Measurements from ENCODE around the gene PTPN7. TPM values are rescaled to one million over a fixed set of nuclear protein-coding genes. Genes with fewer than 3 reads are reported as not detected.

Gene PTPN7
- total RNA-seq, 1 experiment from 2014 or later: 2.2 TPM

DNA sequence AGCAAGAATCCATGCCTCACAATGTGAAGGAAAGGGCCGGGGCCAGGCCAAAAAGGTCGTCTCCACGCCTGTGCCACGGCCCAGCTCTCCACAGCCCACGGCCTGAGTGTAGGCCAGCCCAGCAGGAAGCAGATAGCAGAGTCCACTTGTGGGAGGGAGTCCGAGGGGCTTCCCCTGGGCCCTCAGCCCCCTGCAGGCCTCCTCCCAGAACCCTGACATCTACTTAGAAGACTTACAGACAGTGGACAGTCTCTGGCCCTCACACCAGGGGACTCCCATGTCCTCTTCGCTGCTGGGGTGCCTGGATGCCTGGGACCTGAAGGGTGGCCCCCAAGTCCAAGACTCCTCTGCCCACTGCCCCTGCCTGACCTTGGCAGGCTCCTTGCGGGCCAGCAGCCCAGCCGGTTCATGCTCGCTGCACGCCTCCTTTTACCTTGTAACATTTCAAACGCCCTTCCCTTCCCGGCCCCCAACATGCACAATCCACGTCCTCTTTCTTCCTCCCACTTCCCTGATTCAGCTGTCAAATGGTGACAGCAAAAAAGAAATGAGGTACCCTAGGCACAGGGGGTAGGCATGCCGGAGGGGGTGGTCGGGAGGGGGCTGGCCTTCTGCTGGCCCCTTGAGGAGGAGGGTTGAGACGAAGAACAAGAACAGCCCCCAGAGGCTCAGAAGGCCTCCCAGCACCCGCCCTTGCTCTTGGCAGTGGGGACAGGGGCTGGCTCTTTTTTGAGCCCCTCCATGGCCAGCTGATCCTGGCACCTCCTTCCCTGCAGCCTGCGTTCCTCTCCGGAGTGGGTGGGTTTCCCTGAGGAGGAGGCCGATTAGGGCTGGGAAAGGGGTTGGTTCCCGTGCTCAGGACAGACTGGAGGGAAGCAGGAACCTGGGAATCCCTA is 997 bp upstream of the PTPN7 start:
- Histone ChIP-seq H3K9me3 (ENCODE audit: low read depth, low read length, poor library complexity, severe bottlenecking) (no peaks in the 10 kb centered on the region), H3K27me3 (replicated peaks; ENCODE audit: insufficient read depth, low read depth, low read length, poor library complexity) (no peaks in the 10 kb centered on the region), H3K4me1 (ENCODE audit: insufficient read depth, low read length, poor library complexity, severe bottlenecking) (peaks cover 19% of the 10 kb centered on the region), H3K27ac (ENCODE audit: low read depth, low read length, poor library complexity, severe bottlenecking) (peak overlapping the region; percentile 23), H3K36me3 (ENCODE audit: insufficient read depth, low read length, poor library complexity, severe bottlenecking) (no peaks in the 10 kb centered on the region), H3K4me3 (ENCODE audit: low read depth, low read length, poor library complexity, severe bottlenecking) (no peak overlapping the region)
- ChIA-PET CTCF (interaction anchor here (0.7 kb wide), 1 partner anchor 988 kb away, joined by 8 read pairs; no protein-coding TSS in a partner anchor), POLR2A (ENCODE audit: low non-redundant PET) (no interaction called here)
- DNase-seq (ENCODE audit: low spot score): no peak
- TF ChIP-seq EZH2 (IDR thresholded peaks at IDR 0.05; ENCODE audit: borderline replicate concordance, low read depth, low read length, poor library complexity, severe bottlenecking): no peak
- TF ChIP-seq, protein P1, sequence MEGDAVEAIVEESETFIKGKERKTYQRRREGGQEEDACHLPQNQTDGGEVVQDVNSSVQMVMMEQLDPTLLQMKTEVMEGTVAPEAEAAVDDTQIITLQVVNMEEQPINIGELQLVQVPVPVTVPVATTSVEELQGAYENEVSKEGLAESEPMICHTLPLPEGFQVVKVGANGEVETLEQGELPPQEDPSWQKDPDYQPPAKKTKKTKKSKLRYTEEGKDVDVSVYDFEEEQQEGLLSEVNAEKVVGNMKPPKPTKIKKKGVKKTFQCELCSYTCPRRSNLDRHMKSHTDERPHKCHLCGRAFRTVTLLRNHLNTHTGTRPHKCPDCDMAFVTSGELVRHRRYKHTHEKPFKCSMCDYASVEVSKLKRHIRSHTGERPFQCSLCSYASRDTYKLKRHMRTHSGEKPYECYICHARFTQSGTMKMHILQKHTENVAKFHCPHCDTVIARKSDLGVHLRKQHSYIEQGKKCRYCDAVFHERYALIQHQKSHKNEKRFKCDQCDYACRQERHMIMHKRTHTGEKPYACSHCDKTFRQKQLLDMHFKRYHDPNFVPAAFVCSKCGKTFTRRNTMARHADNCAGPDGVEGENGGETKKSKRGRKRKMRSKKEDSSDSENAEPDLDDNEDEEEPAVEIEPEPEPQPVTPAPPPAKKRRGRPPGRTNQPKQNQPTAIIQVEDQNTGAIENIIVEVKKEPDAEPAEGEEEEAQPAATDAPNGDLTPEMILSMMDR (conservative IDR thresholded peaks at IDR 0.05; ENCODE audit: low read depth, low read length): no peak
- intact Hi-C loops (cut with micrococcal nuclease; ENCODE audit: unreplicated experiment): no loop called here
- BruUV-seq (replicated peaks): no TSS peak

DNA sequence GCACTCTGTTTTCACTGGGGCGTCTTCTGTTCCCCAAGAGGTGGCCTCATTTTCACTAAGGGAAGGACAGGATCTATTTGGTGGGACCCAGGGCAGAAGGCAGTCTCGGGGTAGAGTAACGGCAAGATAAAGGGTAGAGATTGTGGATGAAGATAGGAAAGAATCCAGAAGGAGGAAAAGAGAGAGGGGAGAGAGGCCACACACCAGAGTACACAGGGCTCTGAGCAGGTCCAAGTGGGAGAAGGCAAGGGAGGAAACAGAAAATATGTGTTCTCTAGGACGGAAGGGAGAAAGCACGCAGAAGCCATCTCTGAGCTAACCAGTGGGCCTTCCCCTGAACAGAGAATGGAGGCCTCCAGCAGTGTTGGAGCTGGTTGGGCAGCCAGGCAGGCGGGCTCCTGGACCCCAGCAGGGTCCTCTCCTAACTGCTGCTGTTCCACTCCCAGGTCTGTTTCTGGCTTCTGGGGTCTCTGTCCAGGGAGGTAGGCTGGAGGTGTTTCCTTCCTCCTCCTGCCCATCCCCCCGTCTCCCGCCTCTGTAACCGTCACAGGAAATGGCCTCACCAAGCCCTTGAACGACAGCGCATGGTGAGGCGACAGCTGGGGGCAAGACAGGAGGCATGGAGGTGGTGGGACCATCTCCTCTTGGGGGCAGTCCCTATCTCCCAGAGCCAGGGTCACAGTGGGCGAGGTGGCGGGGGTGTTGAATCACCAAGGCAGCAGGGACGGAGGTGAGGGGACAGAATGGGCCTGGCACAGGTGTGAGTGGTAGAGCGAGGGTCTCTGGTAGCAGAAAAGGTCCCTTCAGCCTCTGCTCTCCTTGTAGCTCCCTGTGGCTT is 649 bp downstream of the PTPN7 start:
- ChIA-PET CTCF (interaction anchor here (0.9 kb wide), 1 partner anchor 16 kb away, joined by 6 read pairs; the partner anchor contains the start of gene ARL8A), POLR2A (ENCODE audit: low non-redundant PET) (no interaction called here)
- H3K9me3 ChIP-seq (ENCODE audit: low read depth, low read length, poor library complexity, severe bottlenecking): no peaks in the 10 kb centered on the region
- H3K27ac ChIP-seq (ENCODE audit: low read depth, low read length, poor library complexity, severe bottlenecking): no peak overlapping the region
- H3K27me3 ChIP-seq (replicated peaks; ENCODE audit: insufficient read depth, low read depth, low read length, poor library complexity): no peaks in the 10 kb centered on the region
- TF ChIP-seq EZH2 (IDR thresholded peaks at IDR 0.05; ENCODE audit: borderline replicate concordance, low read depth, low read length, poor library complexity, severe bottlenecking): no peak
- TF ChIP-seq, protein P1 (conservative IDR thresholded peaks at IDR 0.05; ENCODE audit: low read depth, low read length): no peak
- intact Hi-C loops (cut with micrococcal nuclease; ENCODE audit: unreplicated experiment): no loop called here
- peaks cover 23% of the 10 kb centered on the region for H3K4me1 ChIP-seq (ENCODE audit: insufficient read depth, low read length, poor library complexity, severe bottlenecking)
- H3K4me3 ChIP-seq (ENCODE audit: low read depth, low read length, poor library complexity, severe bottlenecking): no peak overlapping the region
- DNase-seq (ENCODE audit: low spot score): no peak
- BruUV-seq (replicated peaks): no TSS peak
- H3K36me3 ChIP-seq (ENCODE audit: insufficient read depth, low read length, poor library complexity, severe bottlenecking): no peaks in the 10 kb centered on the region

DNA sequence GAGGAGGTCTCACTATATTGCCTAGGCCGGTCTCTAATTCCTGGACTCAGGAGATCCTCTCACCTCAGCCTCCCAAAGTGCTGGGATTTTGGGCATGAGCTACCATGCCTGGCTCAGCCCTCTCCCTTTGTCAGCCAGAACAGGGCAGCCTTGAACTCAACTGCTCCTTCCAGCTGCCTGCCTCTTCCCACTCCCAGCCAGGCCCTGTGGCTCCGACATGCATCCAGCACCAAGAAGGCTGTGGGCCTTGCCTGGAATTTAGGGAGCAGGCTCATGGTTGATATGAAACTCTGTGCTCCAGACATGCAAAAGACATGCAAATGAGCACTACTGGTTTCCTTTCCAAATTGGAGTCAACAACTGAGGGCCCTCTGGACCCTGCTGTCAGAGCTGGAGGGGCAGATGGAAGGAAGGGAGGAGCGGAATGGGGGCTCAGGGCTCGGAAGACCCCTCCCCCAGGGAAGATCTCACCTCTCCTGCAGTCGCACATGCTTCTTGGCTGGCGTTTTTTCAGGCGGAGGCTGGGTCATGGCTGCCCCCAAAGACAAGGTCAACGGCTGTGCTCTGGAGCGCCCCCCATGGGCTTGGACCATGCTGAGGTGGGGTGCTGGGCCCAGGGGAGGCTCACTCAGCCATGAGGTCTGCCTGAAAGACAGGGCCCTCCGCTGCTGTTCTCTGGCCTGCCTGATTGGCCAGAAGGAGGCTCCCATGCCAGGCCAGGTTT is 1.4 kb downstream of the PTPN7 start:
- CTCF ChIA-PET: no interaction called here
- BruUV-seq (replicated peaks): no TSS peak

More for the DNA sequence above, 1.4 kb downstream of the PTPN7 start:
- no peak for DNase-seq (ENCODE audit: low spot score)
- Histone ChIP-seq H3K4me1 (ENCODE audit: insufficient read depth, low read length, poor library complexity, severe bottlenecking) (peaks cover 23% of the 10 kb centered on the region), H3K9me3 (ENCODE audit: low read depth, low read length, poor library complexity, severe bottlenecking) (no peaks in the 10 kb centered on the region), H3K27me3 (replicated peaks; ENCODE audit: insufficient read depth, low read depth, low read length, poor library complexity) (no peaks in the 10 kb centered on the region), H3K4me3 (ENCODE audit: low read depth, low read length, poor library complexity, severe bottlenecking) (no peak overlapping the region), H3K27ac (ENCODE audit: low read depth, low read length, poor library complexity, severe bottlenecking) (no peak overlapping the region), H3K36me3 (ENCODE audit: insufficient read depth, low read length, poor library complexity, severe bottlenecking) (no peaks in the 10 kb centered on the region)
- no peak for TF ChIP-seq EZH2 (IDR thresholded peaks at IDR 0.05; ENCODE audit: borderline replicate concordance, low read depth, low read length, poor library complexity, severe bottlenecking)
- TF ChIP-seq, protein P1 (conservative IDR thresholded peaks at IDR 0.05; ENCODE audit: low read depth, low read length): no peak
- intact Hi-C loops (cut with micrococcal nuclease; ENCODE audit: unreplicated experiment): no loop called here
- POLR2A ChIA-PET (ENCODE audit: low non-redundant PET): no interaction called here
